Cerebellar nuclear complex (tissue), 1 donor: ENCODE results near the gene ELOF1.
"Not testable (repeated sequence)": the region's sequence is repeated elsewhere in the genome, so short reads cannot be mapped to it uniquely, and the experiment has no call there.

Experiments
- DNase-seq, 2 experiments: peaks; one replicate each; lab custom pipeline; 2025; lab: John Stamatoyannopoulos, UW

ELOF1 gene

DNA sequence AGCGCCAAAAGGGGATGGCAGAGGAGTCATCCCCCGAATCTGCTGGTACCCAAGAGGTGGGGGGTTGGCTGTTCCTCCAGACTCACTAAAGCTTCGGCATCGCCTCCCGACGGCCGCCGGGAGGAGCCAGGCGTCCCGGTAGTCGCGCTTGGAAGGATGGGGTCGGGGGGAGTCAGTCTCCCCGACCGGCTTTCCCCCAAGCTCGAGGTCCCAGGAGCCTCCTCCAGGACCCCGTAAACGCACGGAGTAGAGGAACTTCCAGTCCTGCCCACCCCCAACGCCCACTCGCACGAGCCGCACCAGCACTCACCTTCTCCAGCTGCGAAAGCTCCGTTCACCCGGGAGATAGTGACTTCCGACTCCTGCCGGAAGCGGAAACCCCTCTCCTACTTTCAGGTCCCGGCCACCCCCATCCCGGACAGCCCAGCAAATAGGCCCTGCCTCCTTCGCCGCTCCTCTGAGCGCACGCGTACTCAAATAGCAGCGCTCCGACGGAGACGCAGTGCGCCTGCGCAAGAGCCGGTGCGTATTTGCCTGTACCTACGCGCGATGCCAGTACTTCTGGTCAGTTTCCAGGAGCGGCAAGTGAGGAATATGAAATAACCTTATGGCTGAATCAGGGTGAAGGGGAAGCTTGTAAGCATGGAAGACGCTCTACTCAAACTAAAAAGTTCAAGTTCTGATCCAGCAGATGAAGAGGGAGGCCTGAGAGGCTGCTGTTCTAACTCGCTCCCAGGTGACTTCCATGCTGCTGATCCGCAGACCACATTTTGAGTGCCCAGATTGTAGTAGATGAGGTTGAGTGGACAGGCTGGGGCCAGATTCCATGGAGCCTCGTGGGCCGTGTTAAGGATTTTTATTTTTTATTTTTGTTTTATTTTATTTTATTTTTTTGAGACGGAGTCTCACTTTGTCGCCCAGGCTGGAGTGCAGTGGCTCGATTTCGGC, at the start of gene ELOF1:
Gene ELOF1, minus strand, starts transcription at position 350 of the 948 bp plus-strand sequence. CDS start 4,883 bp downstream, outside the sequence.
- DNase-seq = peak; percentile 83 to 98

DNA sequence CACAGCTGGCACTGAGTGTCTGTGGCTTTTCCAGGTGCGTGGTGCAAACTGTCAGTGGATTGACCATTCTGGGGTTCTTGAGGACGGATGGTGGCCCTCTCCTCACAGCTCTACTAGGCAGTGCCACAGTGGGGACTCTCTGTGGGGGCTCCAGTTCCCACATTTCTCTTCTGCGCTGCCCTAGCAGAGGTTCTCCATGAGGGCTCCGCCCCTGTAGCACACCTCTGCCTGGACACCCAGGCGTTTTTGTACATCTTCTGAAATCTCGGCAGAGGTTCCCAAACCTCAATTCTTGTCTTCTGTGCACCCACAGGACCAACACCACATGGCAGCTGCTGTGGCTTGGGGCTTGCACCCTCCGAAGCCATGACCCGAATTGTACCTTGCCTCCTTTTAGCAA, 47.5 kb upstream of the ELOF1 start:
- no peak for DNase-seq

DNA sequence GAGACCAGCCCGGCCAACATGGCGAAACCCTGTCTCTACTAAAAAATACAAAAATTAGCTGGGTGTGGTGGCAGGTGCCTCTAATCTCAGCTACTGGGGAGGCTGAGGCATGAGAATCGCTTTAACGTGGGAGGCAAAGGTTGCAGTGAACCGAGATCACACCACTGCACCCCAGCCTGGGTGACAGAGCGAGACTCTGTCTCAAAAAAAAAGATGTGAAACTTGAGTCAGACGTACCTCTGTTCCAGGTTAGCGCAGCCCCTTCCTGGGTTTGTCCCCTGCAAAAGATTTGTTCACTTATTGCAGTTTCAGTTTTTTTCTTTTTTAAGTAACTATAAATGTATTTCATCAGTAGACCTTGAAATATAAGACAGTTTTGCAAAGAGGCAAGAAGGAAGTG, 40.7 kb upstream of the ELOF1 start:
- DNase-seq = not testable (repeated sequence)

DNA sequence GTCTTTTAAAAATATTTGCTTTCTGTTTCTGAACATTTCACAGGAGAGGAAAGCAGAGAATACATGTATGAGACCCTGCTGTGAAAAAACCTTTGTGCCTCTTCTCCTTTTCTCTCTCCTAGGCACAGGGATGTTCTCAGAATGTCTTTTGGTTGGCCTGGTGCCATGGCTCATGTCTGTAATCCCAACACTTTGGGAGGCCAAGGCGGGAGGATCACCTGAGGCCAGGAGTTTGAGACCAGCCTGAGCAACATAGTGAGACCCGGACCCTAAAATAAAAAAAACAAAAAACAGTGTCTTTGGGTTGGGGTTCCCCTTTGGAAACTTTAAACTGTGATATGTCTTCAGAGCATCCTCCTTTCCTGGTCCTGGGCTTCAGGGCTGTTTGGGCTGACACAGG, 39.7 kb upstream of the ELOF1 start:
- no peak for DNase-seq

DNA sequence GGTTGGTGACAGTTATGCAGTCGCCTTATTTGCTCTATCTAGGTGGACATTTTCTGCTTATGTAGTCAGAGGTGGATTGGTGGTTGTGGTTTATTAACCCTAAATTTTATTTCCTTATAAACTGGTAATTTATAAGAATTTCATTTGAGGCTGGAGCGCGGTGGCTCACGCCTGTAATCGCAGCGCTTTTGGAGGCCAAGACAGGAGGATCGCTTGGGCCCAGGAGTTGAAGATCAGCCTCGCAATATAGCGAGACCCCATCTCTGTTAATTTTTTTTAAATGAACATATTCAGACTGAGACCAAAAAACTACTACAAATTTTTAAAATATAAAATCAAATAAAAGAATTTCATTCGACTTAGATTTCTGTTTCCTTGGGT, 39.1 kb upstream of the ELOF1 start:
- no peak for DNase-seq

DNA sequence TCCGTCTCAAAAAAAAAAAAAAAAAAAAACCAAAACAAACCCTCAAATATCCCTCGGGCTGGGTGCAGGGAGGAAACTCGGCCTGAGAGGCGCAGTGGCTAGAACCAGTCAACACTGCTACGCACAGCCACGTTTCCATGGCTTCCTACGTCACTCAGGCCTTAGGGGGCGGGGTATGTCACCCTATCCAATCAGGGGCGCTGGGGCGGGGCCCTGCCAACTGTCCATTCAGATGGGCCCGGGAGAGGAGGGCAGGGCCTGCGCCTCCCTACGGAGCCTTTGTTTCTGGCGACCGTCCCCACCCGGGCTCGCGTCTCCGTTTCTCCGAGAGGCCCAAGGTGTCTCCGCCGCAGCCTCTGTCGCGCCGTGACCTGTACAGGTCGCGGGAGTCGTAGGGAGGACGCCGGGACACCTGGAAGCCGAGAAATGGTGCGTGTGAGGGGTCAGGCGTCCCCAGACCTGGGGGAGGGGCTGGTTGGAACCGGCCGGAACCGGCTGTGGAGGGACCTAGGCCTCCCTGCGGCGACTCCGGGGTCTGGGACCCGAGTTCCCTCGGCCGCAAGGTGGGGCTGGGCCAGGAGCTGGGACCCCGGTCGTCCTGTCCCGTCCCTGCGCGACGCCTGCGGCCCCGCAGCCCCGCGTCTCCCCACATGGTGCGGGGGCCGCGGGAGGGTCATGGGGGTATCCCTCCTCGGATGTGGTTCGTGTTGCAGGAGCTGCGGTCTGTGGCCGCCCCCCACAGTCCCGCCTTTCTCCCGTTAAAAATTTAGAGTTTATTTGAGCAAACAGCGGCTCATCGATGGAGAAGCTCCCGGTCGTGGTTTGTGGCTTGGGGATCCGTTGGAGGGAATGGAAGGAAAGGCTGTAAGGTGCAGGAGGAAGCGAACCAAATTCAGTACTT, 38.4 kb upstream of the ELOF1 start, which contains the start of gene ZNF627:
Gene ZNF627, plus strand, starts transcription at position 282 of the 901 bp plus-strand sequence. Its CDS starts 145 bp downstream, at position 427.
- peak; percentile 78 to 93 for DNase-seq

DNA sequence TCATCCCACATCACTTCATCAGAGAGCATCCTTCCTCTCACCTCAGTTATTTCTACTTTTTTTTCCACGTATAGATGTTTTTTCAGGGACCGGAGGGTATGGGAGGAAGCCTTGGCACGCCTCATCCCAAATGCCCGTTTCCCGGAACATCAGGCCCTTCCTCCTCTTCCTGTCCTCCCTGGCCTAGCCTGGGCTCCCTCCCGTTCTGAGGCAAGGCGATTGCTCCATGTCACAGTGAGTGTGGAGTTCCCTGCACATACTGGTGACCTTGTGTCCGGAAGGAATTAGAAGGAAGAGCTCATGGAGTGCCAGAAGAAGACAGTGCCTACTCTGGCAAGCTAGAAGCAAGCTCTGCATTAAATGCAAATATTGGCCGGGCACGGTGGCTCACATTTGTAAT, 37.1 kb upstream of the ELOF1 start:
- DNase-seq = no peak

DNA sequence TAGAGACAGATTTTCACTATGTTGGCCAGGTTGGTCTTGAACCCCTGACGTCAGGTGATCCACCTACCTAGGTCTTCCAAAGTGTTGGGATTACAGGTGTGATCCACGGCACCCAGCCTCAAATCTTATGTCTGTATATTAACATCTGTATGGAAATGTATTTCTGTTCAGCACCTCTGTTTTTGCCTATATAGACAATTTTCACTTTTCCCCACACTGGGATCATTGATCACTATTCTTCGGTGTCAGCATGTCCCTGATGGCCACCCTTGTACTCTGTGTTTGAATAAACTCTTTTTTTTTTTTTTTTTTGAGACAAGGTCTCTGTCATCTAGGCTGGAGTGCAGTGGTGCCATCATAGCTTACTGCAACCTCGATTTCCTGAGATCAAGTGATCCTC, 35.1 kb upstream of the ELOF1 start:
- no peak for DNase-seq

DNA sequence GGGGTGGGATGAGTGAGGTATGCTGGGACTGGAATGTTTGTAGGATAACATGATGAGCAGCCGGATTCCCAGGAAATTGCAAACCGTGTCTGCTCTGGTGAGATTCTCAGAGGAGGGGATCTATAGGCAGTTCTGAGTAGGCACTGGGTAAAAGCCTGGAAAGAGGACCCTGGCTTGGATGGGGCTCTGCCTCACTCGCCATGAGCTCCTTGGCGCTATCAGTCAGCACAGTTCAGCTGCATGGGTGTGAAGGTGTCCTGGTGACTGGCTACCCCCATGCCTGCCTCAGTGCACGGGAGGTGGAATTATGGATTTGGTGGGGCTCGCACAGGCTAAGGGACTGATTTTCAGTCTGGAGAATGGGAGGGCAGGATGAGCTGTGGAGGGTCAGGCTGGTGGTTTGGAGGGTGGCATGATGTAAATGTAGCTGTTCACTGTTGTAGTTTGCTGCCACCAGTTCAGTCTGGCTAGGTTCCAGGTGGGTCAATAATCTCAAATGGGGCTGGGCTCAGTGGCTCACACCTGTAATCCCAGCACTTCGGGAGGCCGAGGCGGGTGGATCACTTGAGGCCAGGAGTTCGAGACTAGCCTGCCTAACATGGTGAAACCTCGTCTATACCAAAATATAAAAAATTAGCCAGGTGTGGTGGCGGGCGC, 29.1 kb upstream of the ELOF1 start:
- no peak for DNase-seq

DNA sequence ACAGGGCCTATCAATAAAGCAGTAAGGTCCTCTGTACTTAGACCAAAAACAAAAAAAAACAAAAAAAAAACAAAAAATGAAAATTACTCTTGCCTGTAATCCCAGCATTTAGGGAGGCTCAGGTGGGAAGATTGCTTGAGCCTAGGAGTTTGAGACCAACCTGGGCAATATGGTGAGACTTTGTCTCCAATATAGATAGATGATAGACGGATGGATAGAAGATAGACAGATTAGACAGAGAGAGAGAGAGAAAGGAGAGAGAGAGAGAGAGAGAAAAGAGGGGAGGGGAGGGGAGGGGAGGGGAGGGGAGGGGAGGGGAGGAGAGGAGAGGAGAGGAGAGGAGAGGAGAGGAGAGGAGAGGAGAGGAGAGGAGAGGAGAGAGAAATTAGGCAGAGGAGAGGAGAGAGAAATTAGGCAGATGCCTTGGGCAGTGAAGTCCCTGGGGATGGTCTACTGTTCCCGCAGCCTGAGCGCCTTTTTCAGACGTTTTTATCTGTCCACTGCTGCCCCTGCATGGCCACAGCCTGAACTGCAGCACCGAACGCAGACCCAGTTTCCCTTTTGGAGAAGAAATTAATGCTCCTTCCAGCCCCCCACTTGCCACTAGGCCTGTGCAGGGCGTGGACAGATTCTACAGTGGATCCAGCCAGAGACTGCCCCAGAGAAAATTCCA, 28.4 kb upstream of the ELOF1 start:
- peak in 1 of 2 experiments; percentile 47 for DNase-seq

DNA sequence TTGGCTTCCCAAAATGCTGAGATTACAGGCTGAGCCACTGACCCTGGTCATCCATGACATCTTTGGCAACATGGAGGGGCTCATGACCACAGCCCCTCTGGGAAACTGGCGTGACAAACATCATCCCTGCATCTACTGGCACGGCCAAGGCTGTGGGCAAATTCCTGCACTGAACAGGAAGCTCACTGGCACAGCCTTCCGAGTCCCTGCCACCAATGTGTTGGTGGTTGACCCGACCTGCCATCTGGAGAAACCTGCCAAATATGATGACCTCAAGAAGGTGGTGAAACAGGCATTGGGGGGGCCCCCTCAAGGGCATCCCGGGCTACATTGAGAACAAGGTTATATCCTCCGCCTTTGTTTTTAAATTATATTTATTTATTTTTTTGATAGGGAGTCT, 27.3 kb upstream of the ELOF1 start:
- no peak for DNase-seq

DNA sequence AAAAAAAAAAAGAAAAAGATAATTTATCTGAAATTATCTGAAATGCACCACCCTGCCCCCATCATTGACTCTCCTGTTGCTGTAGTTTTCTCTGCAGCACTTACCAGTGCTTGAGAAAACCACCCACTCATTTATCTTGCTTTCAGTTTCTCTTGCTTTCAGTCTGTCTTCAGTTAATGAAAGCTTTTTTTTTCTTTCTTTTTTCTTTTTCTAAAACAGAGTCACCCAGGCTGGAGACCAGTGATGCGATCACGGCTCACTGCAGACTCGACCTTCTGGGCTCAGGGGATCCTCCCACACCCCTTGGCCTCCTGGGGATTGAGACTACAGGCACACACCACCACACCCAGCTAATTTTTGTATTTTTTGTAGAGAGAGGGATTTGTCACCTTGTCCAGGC, 22.7 kb upstream of the ELOF1 start:
- no peak for DNase-seq

DNA sequence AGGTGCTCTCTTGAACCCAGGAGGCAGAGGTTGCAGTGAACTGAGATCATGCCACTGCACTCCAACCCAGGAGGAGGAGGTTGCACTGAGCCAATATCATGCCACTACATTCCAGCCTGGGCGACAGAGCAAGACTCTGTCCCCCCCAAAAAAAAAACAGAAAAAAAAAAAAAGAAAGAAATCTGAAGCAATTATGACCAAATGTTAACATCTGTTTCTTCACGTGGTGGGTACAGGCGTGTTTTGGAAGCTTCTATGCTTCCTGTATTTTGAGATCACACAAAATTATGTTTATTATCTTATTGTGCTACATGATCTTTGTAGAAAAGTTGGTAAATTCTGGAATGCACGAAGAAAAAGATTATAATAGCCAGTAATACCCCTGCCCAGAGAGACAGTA, 21.1 kb upstream of the ELOF1 start:
- no peak for DNase-seq

DNA sequence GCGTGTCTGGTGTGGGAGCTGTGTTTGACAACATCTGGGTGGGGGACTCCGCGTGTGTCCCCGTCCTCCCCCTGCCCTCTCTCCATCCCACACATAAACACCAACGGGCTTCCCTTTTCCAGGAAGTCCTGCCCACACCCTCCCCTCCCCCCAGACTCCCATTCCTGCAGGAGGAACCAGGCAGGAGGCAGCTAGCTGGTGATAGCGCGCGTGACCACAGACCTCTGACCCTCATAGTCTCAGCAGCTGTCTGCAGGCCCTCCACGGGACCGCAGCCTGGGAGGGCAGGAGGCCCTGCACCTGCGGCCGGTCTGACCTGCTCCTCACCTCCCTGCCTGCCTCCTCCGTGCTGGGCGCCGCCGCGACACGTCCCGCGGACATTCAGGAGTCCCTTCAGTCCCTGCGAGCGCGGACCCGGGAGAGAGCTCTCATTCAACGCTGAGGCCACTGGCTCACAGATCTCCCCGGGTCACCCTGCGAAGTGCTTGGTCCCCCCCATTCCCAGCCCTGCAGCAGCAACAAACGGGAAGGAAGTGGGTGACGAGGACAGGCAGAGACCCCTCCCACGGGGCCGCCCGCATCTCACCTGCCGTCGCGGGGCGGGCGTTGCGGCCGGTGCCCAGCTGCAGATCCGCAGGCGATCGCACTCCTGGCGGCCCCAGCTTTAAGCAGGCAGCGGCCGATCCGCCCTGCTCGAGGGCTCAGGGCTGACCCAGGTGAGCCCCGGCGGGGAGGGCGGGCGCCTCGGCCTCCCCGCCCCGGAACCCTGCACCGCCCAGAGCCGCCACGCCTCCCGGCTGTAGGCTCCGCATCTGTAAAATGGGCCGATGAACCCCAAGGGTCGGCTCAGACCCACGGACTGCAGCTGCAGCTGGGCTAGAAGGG, 19.5 kb upstream of the ELOF1 start:
- no peak for DNase-seq

DNA sequence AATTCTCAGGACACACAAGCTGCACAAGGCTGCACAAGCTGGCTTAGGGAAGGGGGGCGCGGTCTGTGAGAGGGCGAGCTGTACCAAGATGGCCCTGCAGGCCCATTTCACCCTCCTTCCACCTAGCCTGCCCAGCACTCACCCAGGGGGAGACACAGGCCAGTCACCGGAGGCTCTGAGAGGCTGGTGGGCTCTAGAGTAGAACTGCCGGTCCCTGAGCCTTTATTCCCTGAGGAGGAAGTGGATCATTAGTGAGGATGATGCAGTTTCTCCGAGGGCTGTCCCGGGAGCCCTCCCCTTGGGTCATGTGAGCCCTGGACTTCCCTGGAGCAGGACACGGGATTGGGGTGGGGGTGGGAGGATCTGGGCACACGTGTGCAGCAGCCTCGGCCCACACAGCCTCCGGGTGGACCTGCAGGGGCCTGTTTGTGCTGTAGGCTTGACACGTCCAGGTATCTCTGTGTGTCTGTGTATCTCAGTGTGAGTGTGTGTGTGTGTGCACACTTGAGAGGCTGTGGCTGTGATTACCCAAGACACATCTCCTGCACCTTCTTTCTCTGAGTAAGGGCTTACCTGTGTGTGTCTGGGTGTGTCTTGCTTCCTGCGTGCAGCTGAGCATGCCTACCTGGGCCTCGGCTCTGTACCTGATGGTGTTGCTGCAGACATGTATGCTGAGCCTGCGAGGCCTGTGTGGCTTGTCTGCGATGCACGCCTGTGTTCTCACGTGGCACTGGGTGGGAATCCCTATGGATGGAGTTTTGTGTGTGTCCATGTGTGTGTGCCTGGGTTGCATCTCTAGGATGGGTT, 18.6 kb upstream of the ELOF1 start, which contains the start of gene ACP5:
Gene ACP5, minus strand, starts transcription at position 195 of the 807 bp plus-strand sequence. CDS start 328 bp downstream, outside the sequence.
- DNase-seq = no peak

DNA sequence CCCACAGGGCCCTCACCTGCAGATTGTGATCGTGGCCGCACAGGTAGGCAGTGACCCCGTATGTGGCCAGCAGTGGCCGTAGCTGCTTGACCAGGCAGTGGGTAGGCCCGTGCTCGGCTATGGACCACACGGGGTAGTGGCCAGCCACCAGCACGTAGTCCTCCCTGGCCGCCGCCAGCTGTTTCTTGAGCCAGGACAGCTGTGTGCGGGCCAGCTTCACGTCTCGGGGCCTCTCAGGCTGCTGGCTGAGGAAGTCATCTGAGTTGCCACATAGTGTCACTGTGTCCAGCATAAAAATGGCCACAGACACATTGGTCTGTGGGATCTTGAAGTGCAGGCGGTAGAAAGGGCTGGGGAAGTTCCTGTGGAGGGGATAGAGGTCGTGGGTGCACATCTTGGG, 17.2 kb upstream of the ELOF1 start:
- no peak for DNase-seq

DNA sequence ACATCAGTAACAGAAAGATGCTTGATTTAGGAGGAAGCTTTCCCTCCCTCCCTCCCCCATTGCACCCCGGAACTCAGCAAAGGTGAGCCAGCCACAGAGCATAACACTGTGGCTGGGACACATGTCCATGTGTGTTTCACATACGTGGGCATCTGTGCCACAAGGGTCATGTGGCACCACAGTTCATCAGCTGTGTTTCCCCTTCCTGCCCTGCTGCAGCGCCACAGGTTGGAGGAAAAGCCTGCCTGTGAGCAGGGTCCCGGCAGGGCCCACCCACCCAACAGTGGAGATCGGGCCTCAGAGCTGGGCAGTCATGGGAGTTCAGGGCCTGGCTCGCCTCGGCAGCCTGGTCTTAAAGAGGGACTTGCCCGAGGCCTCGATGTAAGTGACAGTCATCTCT, 15.7 kb upstream of the ELOF1 start:
- DNase-seq = no peak

DNA sequence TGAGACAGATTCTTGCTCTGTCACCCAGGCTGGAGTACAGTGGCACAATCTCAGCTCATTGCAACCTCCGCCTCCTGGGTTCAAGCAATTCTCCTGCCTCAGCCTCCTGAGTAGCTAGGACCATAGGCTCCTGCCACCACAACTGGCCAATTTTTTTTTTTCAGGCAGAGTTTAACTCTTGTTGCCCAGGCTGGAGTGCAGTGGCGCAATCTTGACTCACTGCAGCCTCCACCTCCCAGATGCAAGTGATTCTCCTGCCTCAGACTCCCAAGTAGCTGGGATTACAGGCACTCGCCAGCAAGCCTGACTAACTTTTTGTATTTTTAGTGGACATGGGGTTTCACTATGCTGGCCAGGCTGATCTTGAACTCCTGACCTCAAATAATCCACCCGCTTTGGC, 14.7 kb upstream of the ELOF1 start:
- not testable (repeated sequence) for DNase-seq

DNA sequence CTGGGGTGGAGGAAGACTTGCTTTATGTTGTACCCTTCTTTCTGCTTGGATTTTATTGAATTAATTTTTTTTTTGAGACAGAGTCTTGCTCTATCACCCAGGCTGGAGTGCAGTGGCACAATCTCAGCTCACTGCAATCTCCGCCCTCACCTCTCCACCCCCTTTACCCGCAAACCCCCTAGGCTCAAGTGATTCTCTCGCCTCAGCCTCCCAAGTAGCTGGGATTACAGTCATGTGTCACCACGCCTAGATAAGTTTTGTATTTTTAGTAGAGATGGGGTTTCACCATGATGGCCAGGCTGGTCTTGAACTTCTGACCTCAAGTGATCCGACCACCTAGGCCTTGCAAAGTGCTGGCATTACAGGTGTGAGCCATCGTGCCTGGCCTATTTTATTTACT, 14.3 kb upstream of the ELOF1 start:
- not testable (repeated sequence) for DNase-seq
